GM12872 (cell line): ENCODE measurements around the gene SZT2.

Source experiments
- CTCF ChIP-seq: IDR thresholded peaks from 3 replicates; pipeline ENCODE4 v1.5.1; 2011; ENCODE audit warnings: low read depth, mild to moderate bottlenecking, low read length, moderate library complexity; ENCODE audit not compliant: insufficient read depth

SZT2 gene

GRCh38 chr1:43422995-43423671 lies 33.4 kb downstream of the SZT2 start:
- no peak for TF ChIP-seq CTCF

- no peak for TF ChIP-seq CTCF
Observed at GRCh38 chr1:43423672-43424550, 34.2 kb downstream of the SZT2 start.

GRCh38 chr1:43425045-43425444 lies 35.3 kb downstream of the SZT2 start:
- TF ChIP-seq CTCF, result no peak

- no peak for TF ChIP-seq CTCF
Observed at GRCh38 chr1:43426221-43426620, 36.5 kb downstream of the SZT2 start.

- no peak for TF ChIP-seq CTCF
Observed at GRCh38 chr1:43427524-43427923, 37.8 kb downstream of the SZT2 start.

- no peak for TF ChIP-seq CTCF
Observed at GRCh38 chr1:43427941-43428340, 38.2 kb downstream of the SZT2 start.

GRCh38 chr1:43430831-43431230 lies 41.1 kb downstream of the SZT2 start:
- TF ChIP-seq CTCF, result no peak
